Activated CD8-positive, alpha-beta T cell treated with anti-CD3 and anti-CD28 coated beads for 36 hours (primary cell): ENCODE results near the gene NPTX1. TPM values are rescaled to one million over a fixed set of nuclear protein-coding genes. Genes with fewer than 3 reads are reported as not detected.

Experiments used
- ATAC-seq: fragments of 200-7000 bp; cut with Tn5 transposase; one replicate; pipeline ENCODE4 v1.10.0; 2021; ENCODE audit warnings: mild to moderate bottlenecking, moderate library complexity
- CTCF ChIA-PET: fragments of 350-600 bp; sonication (Branson Sonifier 250); formaldehyde crosslinking; loops from one replicate; lab custom pipeline; 2021; ENCODE audit warnings: antibody characterized with exemption; lab: Charles Lee
- POLR2A ChIA-PET: fragments of 350-600 bp; sonication (Branson Sonifier 250); formaldehyde crosslinking; loops from one replicate; lab custom pipeline; 2021; ENCODE audit warnings: antibody characterized with exemption; lab: Charles Lee
- DNase-seq: peaks from one replicate; pipeline ENCODE4 v3.0.0-alpha.2; 2020
- H3K27ac Mint-ChIP-seq: one replicate; pipeline ENCODE4 v1.8.0; 2021; ENCODE audit warnings: mild to moderate bottlenecking, mixed read lengths
- H3K27me3 Mint-ChIP-seq: one replicate; pipeline ENCODE4 v1.8.0; 2021; ENCODE audit warnings: mixed read lengths
- H3K36me3 Mint-ChIP-seq: one replicate; pipeline ENCODE4 v1.8.0; 2021; ENCODE audit warnings: low read depth, mixed read lengths
- H3K4me1 Mint-ChIP-seq: one replicate; pipeline ENCODE4 v1.8.0; 2021; ENCODE audit warnings: low read depth, mixed read lengths
- H3K4me3 Mint-ChIP-seq: one replicate; pipeline ENCODE4 v1.8.0; 2021; ENCODE audit warnings: mild to moderate bottlenecking, moderate library complexity, mixed read lengths
- H3K9me3 Mint-ChIP-seq: one replicate; pipeline ENCODE4 v1.8.0; 2021; ENCODE audit warnings: mixed read lengths
- CTCF ChIP-seq: fragments of 200-600 bp; IDR thresholded peaks from one replicate; pipeline ENCODE4 v1.8.0; 2022; ENCODE audit warnings: antibody characterized with exemption, mild to moderate bottlenecking
- intact Hi-C: fragments of 100-400 bp; cut with micrococcal nuclease; formaldehyde crosslinking; loops from one replicate; pipeline ENCODE4 v1.10.0; 2022
- total RNA-seq, 2 experiments: library from RNA; stranded (reverse); gene quantifications; one replicate each; pipeline ENCODE4 v1.2.3, GENCODE V29; 2021

NPTX1 gene
- total RNA-seq, 2 experiments from 2014 or later: 3.4 to 5.1 TPM

GRCh38 chr17:80443916-80444643, 32.3 kb downstream of the NPTX1 start:
- TF ChIP-seq CTCF: no peak
- no peaks in the 10 kb centered on the region for H3K9me3 Mint-ChIP-seq
- ChIA-PET CTCF (no interaction called here), POLR2A (no interaction called here)
- no peaks in the 10 kb centered on the region for H3K4me1 Mint-ChIP-seq
- no peak for ATAC-seq
- no peak for DNase-seq
- intact Hi-C loops: no loop called here
- no peak overlapping the region for H3K4me3 Mint-ChIP-seq
- H3K27ac Mint-ChIP-seq: no peak overlapping the region
- no peaks in the 10 kb centered on the region for H3K36me3 Mint-ChIP-seq
- peaks cover 7% of the 10 kb centered on the region for H3K27me3 Mint-ChIP-seq

GRCh38 chr17:80443498-80443897, 32.9 kb downstream of the NPTX1 start:
- no peaks in the 10 kb centered on the region for H3K9me3 Mint-ChIP-seq
- H3K27me3 Mint-ChIP-seq: peaks cover 7% of the 10 kb centered on the region
- DNase-seq (no peak), ATAC-seq (no peak)
- no peak overlapping the region for H3K27ac Mint-ChIP-seq
- ChIA-PET POLR2A (interaction anchor here (1.2 kb wide), 1 partner anchor 11 kb away, joined by 6 read pairs; no protein-coding TSS in a partner anchor), CTCF (interaction anchor here (0.9 kb wide), 1 partner anchor 132 kb away, joined by 4 read pairs; no protein-coding TSS in a partner anchor)
- no peaks in the 10 kb centered on the region for H3K4me1 Mint-ChIP-seq
- H3K4me3 Mint-ChIP-seq: no peak overlapping the region
- intact Hi-C loops: no loop called here
- no peaks in the 10 kb centered on the region for H3K36me3 Mint-ChIP-seq
- no peak for TF ChIP-seq CTCF

DNA sequence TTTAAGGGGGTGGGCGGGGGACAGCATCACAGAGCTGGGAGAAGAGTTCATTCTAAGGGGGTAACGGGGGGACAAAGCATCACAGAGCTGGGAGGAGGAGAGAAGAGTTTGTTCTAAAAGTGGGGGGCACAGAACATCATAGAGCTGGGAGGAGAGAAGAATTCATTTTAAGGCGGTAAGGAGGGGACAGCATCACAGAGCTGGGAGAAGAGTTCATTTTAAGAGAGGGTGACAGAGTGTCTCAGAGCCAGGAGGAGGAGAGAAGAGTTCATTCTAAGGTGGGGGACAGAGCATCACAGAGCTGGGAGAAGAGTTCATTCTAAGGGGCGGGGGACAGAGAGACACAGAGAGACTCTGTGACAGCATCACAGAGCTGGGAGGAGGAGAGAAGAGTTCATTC, 33.6 kb downstream of the NPTX1 start:
- H3K36me3 Mint-ChIP-seq: no peaks in the 10 kb centered on the region
- intact Hi-C loops: no loop called here
- CTCF ChIA-PET: interaction anchor here (0.9 kb wide), 1 partner anchor 133 kb away, joined by 4 read pairs; no protein-coding TSS in a partner anchor
- ATAC-seq (no peak), DNase-seq (no peak)
- peaks cover 7% of the 10 kb centered on the region for H3K27me3 Mint-ChIP-seq
- H3K4me3 Mint-ChIP-seq: no peak overlapping the region
- no peak for TF ChIP-seq CTCF
- no peak overlapping the region for H3K27ac Mint-ChIP-seq
- H3K9me3 Mint-ChIP-seq: no peaks in the 10 kb centered on the region
- H3K4me1 Mint-ChIP-seq: no peaks in the 10 kb centered on the region
- POLR2A ChIA-PET: interaction anchor here (1.2 to 1.5 kb wide), 2 partner anchors 8 to 11 kb away, joined by 3 to 6 read pairs; no protein-coding TSS in a partner anchor

DNA sequence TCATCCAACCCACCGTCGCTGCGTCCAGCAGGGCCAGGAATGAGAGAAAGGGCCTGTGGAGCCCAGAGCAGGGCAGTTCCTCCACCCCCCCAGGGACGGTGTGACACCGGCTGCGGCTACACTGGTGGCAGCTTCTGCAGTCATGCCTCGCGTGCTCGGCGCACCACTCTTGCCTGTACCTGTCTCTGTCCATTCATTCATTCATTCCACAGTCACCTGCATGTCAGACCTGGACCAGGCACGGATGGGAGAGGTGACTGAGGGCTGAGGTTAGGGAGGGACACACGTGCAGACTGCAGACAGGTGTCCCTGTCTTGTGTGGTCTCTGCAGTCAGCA, 34.1 kb downstream of the NPTX1 start:
- ATAC-seq (no peak), DNase-seq (no peak)
- TF ChIP-seq CTCF: no peak
- ChIA-PET POLR2A (interaction anchor here (1.2 to 1.5 kb wide), 2 partner anchors 9 to 12 kb away, joined by 3 to 6 read pairs; no protein-coding TSS in a partner anchor), CTCF (no interaction called here)
- intact Hi-C loops: no loop called here
- H3K9me3 Mint-ChIP-seq: no peaks in the 10 kb centered on the region
- peaks cover 7% of the 10 kb centered on the region for H3K27me3 Mint-ChIP-seq
- H3K4me3 Mint-ChIP-seq: no peak overlapping the region
- no peaks in the 10 kb centered on the region for H3K4me1 Mint-ChIP-seq
- no peak overlapping the region for H3K27ac Mint-ChIP-seq
- no peaks in the 10 kb centered on the region for H3K36me3 Mint-ChIP-seq

- H3K27ac Mint-ChIP-seq: no peak overlapping the region
- H3K4me3 Mint-ChIP-seq: no peak overlapping the region
- no peaks in the 10 kb centered on the region for H3K9me3 Mint-ChIP-seq
- CTCF ChIA-PET: no interaction called here
- POLR2A ChIA-PET: interaction anchor here (1.1 to 1.5 kb wide), 2 partner anchors 9 to 11 kb away, joined by 3 read pairs; no protein-coding TSS in a partner anchor
- H3K36me3 Mint-ChIP-seq: no peaks in the 10 kb centered on the region
- ATAC-seq: no peak
- H3K27me3 Mint-ChIP-seq: peaks cover 7% of the 10 kb centered on the region
- TF ChIP-seq CTCF: no peak
- no peaks in the 10 kb centered on the region for H3K4me1 Mint-ChIP-seq
- no peak for DNase-seq
- intact Hi-C loops: no loop called here
Measured at GRCh38 chr17:80441598-80442322, 34.6 kb downstream of the NPTX1 start.
